HCT116 (cell line): Measurements from ENCODE around the gene EPS8. TPM values are rescaled to one million over a fixed set of nuclear protein-coding genes. Genes with fewer than 3 reads are reported as not detected.

ENCODE experiments used
- ATAC-seq: fragments of 200-7000 bp; cut with Tn5 transposase; 2 replicates; pipeline ENCODE4 v1.9.1; 2020; ENCODE audit warnings: mild to moderate bottlenecking, moderate library complexity
- BruUV-seq: library from RNA; stranded (reverse); fragments of 400-500 nt; replicated peaks from 2 replicates; lab custom pipeline; 2021; lab: Mats Ljungman, UMichigan
- CTCF ChIA-PET: fragments of 300-600 bp; sonication (Branson Sonifier 250); formaldehyde crosslinking; loops from one replicate; lab custom pipeline; 2021; ENCODE audit warnings: antibody characterized with exemption; lab: Charles Lee
- POLR2A ChIA-PET: fragments of 300-600, 350-600 bp; sonication (Branson Sonifier 250); formaldehyde crosslinking; loops from one replicate; lab custom pipeline; 2021; ENCODE audit warnings: antibody characterized with exemption; lab: Charles Lee
- RAD21 ChIA-PET, 2 experiments: fragments of 300-600 bp; sonication (Branson Sonifier 250); formaldehyde crosslinking; loops; one replicate each; lab custom pipeline; 2023; ENCODE audit warnings: low total read pairs in 2 of 2; ENCODE audit not compliant: uncharacterized antibody in 2 of 2, unreplicated experiment in 2 of 2, low non-redundant PET in 1 of 2; lab: Charles Lee
- DNase-seq: peaks from one replicate; pipeline ENCODE4 v3.0.0-alpha.2; 2010; ENCODE audit warnings: low read depth, low spot score
- H2AFZ ChIP-seq: fragments of 200-600 bp; shearing (Covaris generic), sonication (generic); 2 replicates; pipeline ENCODE4 v1.6.1; 2017; ENCODE audit warnings: low read depth, mixed run types, mixed read lengths, antibody characterized with exemption, low read length; ENCODE audit not compliant: poor library complexity, severe bottlenecking
- H3K27ac ChIP-seq: 2 replicates; pipeline ENCODE4 v1.5.1; 2012; ENCODE audit warnings: low read depth, low read length
- H3K27me3 ChIP-seq: fragments of 200-600 bp; sonication (generic); 2 replicates; pipeline ENCODE4 v1.6.1; 2016; ENCODE audit warnings: mixed run types, low read length, mixed read lengths; ENCODE audit not compliant: insufficient read depth
- H3K36me3 ChIP-seq, 2 experiments: fragments of 200-500 bp in 1 of 2; fragments of 200-600 bp in 1 of 2; sonication (Bioruptor generic) in 1 of 2; sonication (generic) in 1 of 2; 2 replicates each; pipeline versions ENCODE4 v1.5.1 to v1.6.1; 2014 to 2016; ENCODE audit warnings: low read length in 2 of 2, inconsistent platforms in 1 of 2, mixed read lengths in 1 of 2, mixed run types in 1 of 2; ENCODE audit not compliant: insufficient read depth in 2 of 2, control insufficient read depth in 1 of 2
- H3K4me1 ChIP-seq, 2 experiments: fragments of 200-600 bp in 1 of 2; sonication (generic) in 1 of 2; 2 replicates each; pipeline versions ENCODE4 v1.5.1 to v1.6.1; 2012 to 2017; ENCODE audit warnings: low read length in 2 of 2, inconsistent platforms in 1 of 2, mild to moderate bottlenecking in 1 of 2, mixed read lengths in 1 of 2, mixed run types in 1 of 2, moderate library complexity in 1 of 2; ENCODE audit not compliant: insufficient read depth in 2 of 2, control insufficient read depth in 1 of 2
- H3K4me2 ChIP-seq: fragments of 200-600 bp; sonication (generic); 2 replicates; pipeline ENCODE4 v1.6.1; 2017; ENCODE audit warnings: mixed run types, low read length, mixed read lengths
- H3K4me3 ChIP-seq, 2 experiments: fragments of 200-600 bp in 1 of 2; sonication (generic) in 1 of 2; replicated peaks in 1 of 2; 2 replicates each; pipeline ENCODE4 v1.5.1; 2011 to 2016; ENCODE audit warnings: low read length in 2 of 2, control low read depth in 1 of 2, low read depth in 1 of 2, mild to moderate bottlenecking in 1 of 2, mixed read lengths in 1 of 2, mixed run types in 1 of 2
- H3K79me2 ChIP-seq: fragments of 200-600 bp; sonication (generic); 2 replicates; pipeline ENCODE4 v1.6.1; 2017; ENCODE audit warnings: mild to moderate bottlenecking, mixed run types, low read length, moderate library complexity, mixed read lengths; ENCODE audit not compliant: insufficient read depth
- H3K9ac ChIP-seq: fragments of 200-600 bp; sonication (generic); 2 replicates; pipeline ENCODE4 v1.6.1; 2016; ENCODE audit warnings: low read length, mixed read lengths
- H3K9me2 ChIP-seq: fragments of 200-600 bp; sonication (generic), shearing (Covaris generic); 2 replicates; pipeline ENCODE4 v1.6.1; 2017; ENCODE audit warnings: mixed run types, mild to moderate bottlenecking, moderate library complexity; ENCODE audit not compliant: insufficient read depth
- H3K9me3 ChIP-seq, 2 experiments: fragments of 200-500 bp in 1 of 2; fragments of 200-600 bp in 1 of 2; sonication (Bioruptor generic) in 1 of 2; sonication (generic) in 1 of 2; 2 replicates each; pipeline ENCODE4 v1.6.1; 2014 to 2017; ENCODE audit warnings: low read length in 2 of 2, mixed read lengths in 2 of 2, inconsistent platforms in 1 of 2, low read depth in 1 of 2, mild to moderate bottlenecking in 1 of 2, mixed run types in 1 of 2, moderate library complexity in 1 of 2; ENCODE audit not compliant: control insufficient read depth in 1 of 2, insufficient read depth in 1 of 2
- H4K20me1 ChIP-seq: fragments of 200-600 bp; sonication (generic), shearing (Covaris generic); 2 replicates; pipeline ENCODE4 v1.6.1; 2017; ENCODE audit warnings: mixed run types, mild to moderate bottlenecking, moderate library complexity; ENCODE audit not compliant: insufficient read depth
- EZH2phosphoT487 ChIP-seq: fragments of 200-600 bp; IDR thresholded peaks from 2 replicates; pipeline ENCODE4 v1.6.1; 2018; ENCODE audit warnings: antibody characterized with exemption, borderline replicate concordance
- JUND ChIP-seq: IDR thresholded peaks from 2 replicates; pipeline ENCODE4 v1.6.1; 2012
- POLR2A ChIP-seq: IDR thresholded peaks from 2 replicates; pipeline ENCODE4 v1.7.0; 2011; ENCODE audit warnings: borderline replicate concordance; ENCODE audit not compliant: insufficient read depth, insufficient read length; ENCODE audit errors: extremely low read depth
- TCF7L2 ChIP-seq: IDR thresholded peaks from 2 replicates; pipeline ENCODE4 v1.7.0; 2011; ENCODE audit warnings: borderline replicate concordance, inconsistent platforms; ENCODE audit not compliant: insufficient read depth, insufficient read length; ENCODE audit errors: extremely low read depth
- intact Hi-C: fragments of 100-400 bp; cut with micrococcal nuclease; formaldehyde crosslinking; loops from 2 replicates; pipeline ENCODE4 v1.10.0; 2022
- total RNA-seq: library from RNA; stranded (reverse); gene quantifications from one replicate; pipeline ENCODE4 v1.2.1, GENCODE V29; 2021; ENCODE audit not compliant: unreplicated experiment

The EPS8 gene
- total RNA-seq, 1 experiment from 2014 or later, result 49.9 TPM

- Histone ChIP-seq H2AFZ (no peak overlapping the region), H3K79me2 (peaks cover 93% of the 10 kb centered on the region), H3K27ac (no peak overlapping the region), H3K9me3 (no peaks in the 10 kb centered on the region), H3K36me3 (no peaks in the 10 kb centered on the region), H3K9me2 (no peaks in the 10 kb centered on the region), H3K4me3 (no peak overlapping the region), H3K27me3 (no peaks in the 10 kb centered on the region), H4K20me1 (no peaks in the 10 kb centered on the region), H3K9ac (no peak overlapping the region), H3K4me2 (peak overlapping the region; percentile 37), H3K4me1 (peaks cover 34 to 73% of the 10 kb centered on the region in 2 experiments)
- DNase-seq (no peak), ATAC-seq (no peak)
- no peak for TF ChIP-seq TCF7L2
- RAD21 ChIA-PET, result no interaction called here
- POLR2A ChIA-PET, result no interaction called here
- BruUV-seq, result no TSS peak
- intact Hi-C loops, result no loop called here
- CTCF ChIA-PET, result no interaction called here
These were observed 67.7 kb downstream of the EPS8 start for GRCh38 chr12:15721316-15722115.

GRCh38 chr12:15720295-15720694, 68.9 kb downstream of the EPS8 start:
- BruUV-seq, result no TSS peak
- POLR2A ChIA-PET, result no interaction called here
- H3K9ac ChIP-seq, result no peak overlapping the region
- H3K4me2 ChIP-seq, result peak overlapping the region; percentile 37
- no peak for DNase-seq
- CTCF ChIA-PET, result no interaction called here
- intact Hi-C loops, result no loop called here
- H3K9me3 ChIP-seq, result no peaks in the 10 kb centered on the region
- H3K27ac ChIP-seq, result no peak overlapping the region
- H3K36me3 ChIP-seq, result no peaks in the 10 kb centered on the region
- H3K4me3 ChIP-seq, result no peak overlapping the region
- H3K4me1 ChIP-seq, result peaks cover 28 to 68% of the 10 kb centered on the region in 2 experiments
- H3K79me2 ChIP-seq, result peaks cover 92% of the 10 kb centered on the region
- ATAC-seq, result peak; percentile 61
- H2AFZ ChIP-seq, result no peak overlapping the region
- H4K20me1 ChIP-seq, result no peaks in the 10 kb centered on the region
- no peaks in the 10 kb centered on the region for H3K9me2 ChIP-seq
- TF ChIP-seq POLR2A (no peak), EZH2phosphoT487 (no peak), JUND (no peak)
- no peaks in the 10 kb centered on the region for H3K27me3 ChIP-seq
- RAD21 ChIA-PET, result no interaction called here
